A549 treated with Mapracorat at 1 μM for 4 hours (cell line): ENCODE data around the gene VPS33B. TPM values are rescaled to one million over a fixed set of nuclear protein-coding genes. Genes with fewer than 3 reads are reported as not detected.

ENCODE experiments used
- total RNA-seq: library from RNA; stranded (reverse); fragments of 200-300 nt; extraction: Qiagen RNA extraction; gene quantifications from 5 replicates; pipeline ENCODE4 v1.2.3, GENCODE V29; 2022

Gene VPS33B
- 12.3 to 17.1 TPM (median 15.2 TPM) in 5 replicates for total RNA-seq

GRCh38 chr15:91022075-91022831 lies at the start of gene VPS33B:
Gene VPS33B, minus strand, starts transcription at chr15:91022594. Its CDS starts 345 bp downstream, at chr15:91022249.

DNA sequence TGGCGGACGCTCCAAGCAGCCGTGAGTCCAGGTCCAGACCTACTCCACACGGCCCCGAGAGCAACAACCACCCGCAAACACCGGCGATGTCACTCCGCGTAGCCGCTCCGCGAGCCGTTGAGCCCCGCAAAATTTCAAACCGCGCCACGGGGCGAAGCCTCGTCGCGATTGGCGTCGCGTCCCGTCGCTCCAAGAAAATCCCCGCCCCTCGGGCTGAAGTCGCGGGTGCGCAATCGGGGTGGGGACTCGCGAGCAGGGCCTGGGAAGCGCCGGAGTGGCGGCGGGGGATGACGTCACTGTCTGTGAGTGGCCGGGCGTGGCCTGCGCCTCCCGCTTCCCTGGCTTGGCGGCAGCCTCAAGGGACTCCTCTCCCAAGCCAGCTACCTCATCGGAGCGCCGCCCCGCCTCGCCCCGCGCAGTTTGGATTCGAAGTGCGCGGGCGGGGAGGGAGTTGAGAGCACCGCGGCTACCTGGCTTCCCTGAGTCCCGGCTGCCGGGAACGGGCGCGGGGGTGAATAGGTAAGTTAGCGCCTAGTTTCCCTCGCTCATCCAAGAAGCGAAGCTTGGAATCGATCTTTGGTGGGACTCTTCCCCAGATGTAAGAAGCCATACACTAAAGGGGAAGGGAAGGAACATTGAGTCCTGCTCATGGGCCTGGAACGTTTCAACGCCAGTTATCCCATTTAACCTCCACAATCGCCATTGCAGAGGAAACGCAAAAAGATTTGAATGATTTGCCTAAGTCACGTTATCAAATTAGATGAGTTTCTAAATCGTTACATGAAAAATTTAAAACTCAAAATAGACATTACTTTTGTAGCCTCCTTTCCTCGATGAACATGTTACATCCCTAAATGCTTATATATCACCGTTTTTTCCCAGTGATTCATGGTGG lies 27.7 kb downstream of the VPS33B start, which contains the start of gene PRC1:
Gene PRC1, minus strand, starts transcription at position 119 of the 895 bp plus-strand sequence. Its CDS starts 118 bp downstream, at position 1.

GRCh38 chr15:90954712-90955623 lies 67.4 kb downstream of the VPS33B start, which contains the start of gene RCCD1:
Gene RCCD1, plus strand, starts transcription at chr15:90954884. Its CDS starts 1,851 bp downstream, at chr15:90956735.

Other genes with a start within 250 kb of the VPS33B start
- 43.2 to 65.1 TPM (median 59.8 TPM) in 5 replicates for gene FURIN, start 154.0 kb downstream of the VPS33B start, total RNA-seq
- 0.43 to 1.0 TPM (median 0.78 TPM) in 5 replicates for gene FES, start 138.1 kb downstream of the VPS33B start, total RNA-seq
- gene MAN2A2, start 119.3 kb downstream of the VPS33B start, total RNA-seq = 23.6 to 31.6 TPM (median 27.2 TPM) in 5 replicates
- gene HDDC3, start 90.0 kb downstream of the VPS33B start, total RNA-seq = 29.9 to 38.7 TPM (median 35.1 TPM) in 5 replicates
- gene UNC45A, start 87.3 kb downstream of the VPS33B start, total RNA-seq = 51.9 to 58.9 TPM (median 56.3 TPM) in 5 replicates
- gene RCCD1, start 67.7 kb downstream of the VPS33B start, total RNA-seq = 23.6 to 39.6 TPM (median 32.7 TPM) in 5 replicates
- 184 to 223 TPM (median 205 TPM) in 5 replicates for gene PRC1, start 28.1 kb downstream of the VPS33B start, total RNA-seq
- gene SV2B, start 77.7 kb upstream of the VPS33B start, total RNA-seq = 0.05 to 0.14 TPM (median 0.08 TPM) in 5 replicates